HG03354 (cell line): ENCODE data around the gene COQ10B.
"Not testable (repeated sequence)": the region's sequence is repeated elsewhere in the genome, so short reads cannot be mapped to it uniquely, and the experiment has no call there.

Experiments
- ATAC-seq: cut with Tn5 transposase; IDR thresholded peaks from one replicate; pipeline ENCODE4 v1.9.1; 2021; ENCODE audit warnings: mild to moderate bottlenecking; ENCODE audit not compliant: unreplicated experiment, poor library complexity, severe bottlenecking

The COQ10B gene

DNA sequence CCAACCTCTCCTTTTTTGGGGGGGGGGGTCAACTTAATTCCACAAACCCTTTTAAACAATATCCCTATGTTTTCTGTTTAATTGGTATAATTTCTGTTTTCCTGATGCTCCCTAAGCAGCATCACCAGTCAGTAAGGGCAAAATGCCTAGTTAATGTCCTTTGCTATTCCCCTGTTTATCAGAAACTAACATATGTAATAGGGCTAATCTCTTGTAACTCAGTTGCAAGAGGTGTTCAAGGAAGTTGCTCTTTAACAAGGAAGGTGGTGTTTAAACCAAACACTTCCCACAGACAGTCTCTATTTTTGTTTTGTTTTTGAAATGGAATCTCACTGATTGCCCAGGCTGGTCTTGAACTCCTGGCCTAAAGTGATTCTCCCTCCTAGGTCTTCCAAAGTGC is 6.5 kb upstream of the COQ10B start:
- no peak for ATAC-seq

DNA sequence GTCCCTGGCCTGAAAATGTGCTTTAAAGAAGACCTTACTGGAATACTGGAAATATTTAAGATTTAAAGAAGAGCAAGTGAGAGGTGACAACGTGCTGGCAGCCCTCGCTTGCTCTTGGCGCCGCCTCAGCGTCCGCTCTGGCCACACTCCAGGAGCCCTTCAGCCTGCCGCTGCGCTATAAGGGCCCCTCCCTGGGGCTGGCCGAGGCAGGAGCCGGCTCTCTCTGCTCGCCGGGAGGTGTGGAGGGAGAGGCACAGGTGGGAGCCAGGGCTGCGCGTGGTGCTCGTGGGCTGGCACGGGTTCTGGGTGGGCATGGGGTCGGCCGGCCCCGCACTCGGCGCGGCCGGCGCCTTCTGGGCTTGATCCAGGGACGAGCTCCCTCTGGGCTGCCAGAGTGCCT is 2.9 kb upstream of the COQ10B start:
- ATAC-seq: no peak

DNA sequence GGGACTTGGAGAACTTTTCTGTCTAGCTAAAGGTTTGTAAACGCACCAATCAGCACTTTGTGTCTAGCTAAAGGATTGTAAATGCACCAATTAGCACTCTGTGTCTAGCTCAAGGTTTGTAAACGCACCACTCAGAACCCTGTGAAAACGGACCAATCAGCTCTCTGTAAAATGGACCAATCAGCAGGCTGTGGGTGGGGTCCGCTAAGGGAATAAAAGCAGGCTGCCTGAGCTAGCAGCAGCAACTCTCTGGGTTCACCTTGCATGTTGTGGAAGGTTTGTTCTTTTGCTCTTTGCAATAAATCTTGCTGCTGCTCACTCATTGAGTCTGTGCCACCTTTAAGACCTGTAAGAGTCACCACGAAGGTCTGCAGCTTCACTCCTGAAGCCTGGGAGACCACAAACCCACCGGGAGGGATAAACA is 2.4 kb upstream of the COQ10B start:
- not testable (repeated sequence) for ATAC-seq

DNA sequence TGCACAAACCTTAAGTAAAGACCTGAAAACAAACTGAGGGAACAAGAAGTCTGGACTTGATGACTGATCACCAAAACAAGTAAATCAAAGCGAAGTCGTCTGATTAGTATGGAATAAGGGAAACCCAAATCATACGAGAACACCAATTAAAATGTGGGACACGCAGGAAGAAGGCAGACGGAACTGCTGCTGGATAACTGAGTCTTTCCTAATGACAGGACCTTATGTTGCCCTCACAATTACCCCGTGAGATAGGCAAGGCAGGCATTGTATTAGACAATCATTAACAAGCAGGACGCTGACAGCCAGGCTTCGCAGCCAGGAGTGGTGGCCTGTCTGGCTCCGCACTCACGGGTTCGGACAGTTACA is 614 bp upstream of the COQ10B start:
- ATAC-seq: no peak

DNA sequence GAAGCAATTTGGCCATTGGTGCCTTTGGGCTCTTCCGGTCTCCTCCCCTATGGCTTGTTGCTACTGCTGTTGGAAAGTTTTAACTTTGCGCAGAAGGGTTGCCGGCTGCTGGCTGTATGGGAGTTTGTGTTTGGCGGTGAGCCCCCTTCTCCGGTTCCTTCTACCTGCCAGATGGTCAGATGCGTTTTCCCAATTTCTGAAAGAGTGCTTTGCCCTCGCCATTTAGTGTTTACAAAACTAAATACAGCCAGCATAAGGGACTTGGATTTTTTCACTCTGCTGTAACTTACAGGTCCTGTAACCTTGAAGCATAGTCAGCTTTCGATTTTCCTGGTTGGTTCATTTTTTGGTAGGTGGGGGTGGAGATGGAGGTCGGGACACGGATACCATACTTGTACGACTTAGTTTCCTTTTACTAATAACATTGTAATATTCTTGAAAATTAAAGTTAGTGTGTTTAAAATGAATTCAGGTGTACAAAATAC is 604 bp downstream of the COQ10B start:
- ATAC-seq: peak; percentile 41

DNA sequence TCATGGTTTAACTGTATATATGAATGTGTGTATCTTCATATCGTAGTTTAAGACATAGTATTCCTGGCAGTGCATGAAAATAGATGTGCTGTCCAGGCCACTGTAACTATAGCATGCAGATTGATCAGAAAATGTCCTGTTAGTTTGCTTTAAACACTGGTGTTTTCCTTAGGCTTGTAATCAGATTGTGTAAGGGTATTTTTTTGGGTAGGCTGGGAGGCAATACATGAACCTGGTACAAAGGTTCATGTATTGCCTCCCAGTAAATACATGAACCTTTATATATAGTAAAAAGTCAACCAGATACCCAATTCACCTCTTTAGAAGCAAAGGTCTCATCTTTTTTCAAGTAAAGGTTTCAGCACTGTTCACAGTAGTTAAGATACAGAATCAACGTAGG is 1.6 kb downstream of the COQ10B start:
- no peak for ATAC-seq

DNA sequence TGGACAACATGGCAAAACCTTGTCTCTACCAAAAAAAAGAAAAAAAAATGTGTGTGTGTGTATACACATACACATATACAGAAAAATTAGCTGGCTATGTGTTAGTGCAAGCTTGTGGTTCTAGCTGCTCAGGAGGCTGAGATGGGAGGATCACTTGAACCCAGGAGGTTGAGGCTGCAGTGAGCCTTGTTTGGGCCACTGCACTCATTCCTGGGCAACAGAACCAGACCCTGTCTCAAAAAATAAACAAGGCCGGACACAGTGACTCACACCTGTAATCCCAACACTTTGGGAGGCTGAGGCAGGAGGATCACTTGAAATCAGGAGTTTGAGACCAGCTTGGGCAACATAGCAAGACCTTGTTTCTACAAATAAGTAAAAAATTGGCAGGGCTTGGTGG is 2.1 kb downstream of the COQ10B start:
- no peak for ATAC-seq

DNA sequence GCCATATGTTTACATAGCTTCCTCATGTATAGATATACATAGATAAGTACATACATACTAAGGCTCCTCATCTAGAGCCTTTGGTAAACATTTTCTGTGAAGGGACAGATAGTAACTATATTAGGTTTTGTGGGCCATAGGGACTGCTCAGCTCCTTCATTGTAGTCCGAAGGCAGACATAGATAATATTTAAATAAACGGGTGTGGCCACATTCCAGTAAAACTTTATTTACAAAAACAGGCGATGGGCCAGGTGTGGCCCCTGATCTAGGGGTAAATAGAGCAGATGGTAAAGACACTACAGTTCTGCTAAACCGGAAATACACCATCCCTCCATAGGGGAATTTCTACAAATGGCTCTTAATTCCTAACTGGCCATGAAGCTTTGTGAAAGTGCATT is 7.3 kb downstream of the COQ10B start:
- no peak for ATAC-seq

DNA sequence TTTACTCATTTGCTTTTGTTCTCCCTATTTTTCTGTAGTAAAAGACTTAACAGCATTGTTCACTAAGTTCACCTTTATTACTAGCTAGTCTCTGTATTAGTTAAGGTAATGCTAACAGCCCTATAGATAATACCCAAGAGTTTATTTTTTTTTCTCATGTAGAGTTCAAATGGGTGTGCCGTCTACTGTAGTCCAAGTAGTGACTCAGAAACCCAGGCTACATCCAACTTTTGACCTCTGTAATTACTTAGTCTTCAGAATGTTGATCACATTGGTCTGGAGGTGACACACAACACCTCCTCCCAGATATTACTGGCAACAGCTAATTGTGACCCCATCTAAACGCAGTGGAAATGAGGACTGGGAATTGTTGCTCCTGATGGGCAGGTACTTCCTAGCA is 7.7 kb downstream of the COQ10B start:
- no peak for ATAC-seq

DNA sequence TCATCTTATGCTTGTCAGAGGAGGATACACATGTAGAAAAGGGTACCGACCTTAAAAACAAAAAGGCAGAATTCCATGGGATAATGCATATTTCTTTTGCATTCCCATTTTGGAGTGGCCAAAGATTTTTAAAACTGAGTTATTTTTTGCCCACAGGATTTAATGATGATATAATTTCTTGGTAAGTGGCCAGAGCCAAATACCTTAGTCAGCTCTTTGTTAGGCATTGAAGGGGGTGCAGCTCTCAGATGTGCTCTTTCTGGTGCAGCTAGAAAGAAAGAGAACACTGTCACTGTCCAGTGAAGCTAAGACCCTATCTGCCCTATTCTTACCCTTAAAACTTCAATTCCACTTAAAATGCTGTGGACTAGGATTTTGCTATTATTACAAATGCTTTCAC is 10.8 kb downstream of the COQ10B start:
- ATAC-seq: no peak

DNA sequence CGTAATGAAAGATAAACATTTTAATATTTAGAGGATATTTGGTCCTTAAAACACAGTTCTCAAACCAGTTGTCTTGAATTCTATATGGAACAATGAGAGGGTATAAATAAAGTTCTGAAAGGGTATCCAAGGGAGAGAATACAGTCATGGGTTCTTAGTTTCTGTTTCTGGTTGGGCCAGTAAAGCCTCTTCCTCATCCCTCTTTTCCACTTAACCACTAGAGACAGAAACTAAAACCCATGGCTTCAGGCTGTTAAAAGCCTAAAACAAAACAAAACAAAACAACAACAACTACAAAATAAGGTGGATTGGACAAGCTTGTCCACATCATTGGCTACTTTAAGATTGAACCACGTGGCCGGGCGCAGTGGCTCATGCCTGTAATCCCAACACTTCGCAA is 18.8 kb downstream of the COQ10B start:
- ATAC-seq: no peak

DNA sequence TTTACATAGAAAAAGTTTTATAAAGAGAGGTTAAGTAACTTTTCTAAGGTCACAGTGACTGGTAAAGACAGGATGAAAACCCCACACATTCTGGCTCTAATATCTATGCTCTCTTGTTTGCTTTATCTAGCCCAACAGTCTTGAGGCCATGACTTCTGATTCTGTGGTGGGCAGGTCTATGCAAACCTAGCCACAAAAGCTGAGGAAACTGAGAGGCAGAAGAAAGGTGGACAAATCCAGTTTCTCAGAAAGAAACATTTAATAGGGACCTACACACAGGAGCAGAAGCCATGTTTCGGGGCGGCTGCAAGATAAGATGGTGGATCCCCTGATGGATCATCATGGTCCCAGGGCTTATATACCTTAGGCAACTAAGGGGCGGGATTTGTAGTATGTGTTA is 24.4 kb downstream of the COQ10B start:
- no peak for ATAC-seq

DNA sequence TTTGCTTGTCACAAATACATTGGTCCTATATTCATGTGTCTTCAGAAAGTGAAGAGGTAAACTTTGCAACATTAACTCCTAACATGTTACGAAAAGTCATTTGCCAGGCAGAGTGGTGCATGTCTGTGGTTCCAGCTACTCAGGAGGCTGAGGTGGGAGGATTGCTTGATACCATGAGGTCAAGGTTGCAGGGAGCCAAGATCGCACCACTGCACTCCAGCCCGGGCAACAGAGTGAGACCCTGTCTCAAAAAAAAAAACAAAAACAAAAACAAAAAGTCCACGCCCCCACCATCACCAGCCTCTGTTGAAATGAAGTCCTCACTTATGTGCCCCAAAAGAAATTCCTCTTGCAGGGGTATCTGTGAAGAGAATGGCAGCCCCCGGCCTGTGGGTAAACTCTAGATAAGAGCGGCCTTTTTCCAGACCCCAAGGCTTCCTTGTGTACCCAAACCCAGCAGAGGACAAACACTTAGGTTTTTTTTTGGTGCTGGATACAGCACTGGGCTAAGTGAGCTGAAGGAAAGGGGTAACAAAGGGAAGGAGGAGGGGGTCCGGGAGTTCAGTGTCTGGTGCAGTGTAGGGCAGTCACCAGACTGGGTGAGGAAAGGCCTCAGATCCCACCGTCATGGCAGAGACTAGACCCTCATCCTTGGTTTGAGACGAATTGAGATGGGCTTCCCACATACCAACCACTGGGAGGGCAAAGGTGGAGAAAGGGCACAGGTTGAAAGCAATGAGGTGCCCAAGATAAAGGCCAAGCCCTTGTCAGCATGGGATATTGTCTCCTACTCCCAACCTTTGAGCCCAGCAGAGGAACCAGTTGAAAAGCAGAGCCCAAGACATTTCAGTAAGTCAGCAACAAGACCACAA is 27.0 kb downstream of the COQ10B start:
- no peak for ATAC-seq

DNA sequence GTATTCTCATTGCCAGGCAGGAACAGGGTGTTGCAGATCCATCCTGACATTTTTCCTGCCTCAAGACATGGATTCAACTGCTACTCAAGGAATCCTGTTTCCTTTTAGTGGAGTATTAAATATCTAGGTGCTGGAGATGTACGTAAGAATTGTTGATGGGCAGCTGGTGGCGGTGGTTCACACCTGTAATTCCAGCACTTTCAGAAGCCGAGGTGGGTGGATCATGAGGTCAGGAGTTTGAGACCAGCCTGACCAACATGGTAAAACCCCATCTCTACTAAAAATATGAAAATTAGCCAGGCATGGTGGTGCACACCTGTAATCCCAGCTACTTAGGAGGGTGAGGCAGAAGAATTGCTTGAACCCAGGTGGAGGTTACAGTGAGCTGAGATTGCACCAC is 30.9 kb downstream of the COQ10B start:
- ATAC-seq: not testable (repeated sequence)

DNA sequence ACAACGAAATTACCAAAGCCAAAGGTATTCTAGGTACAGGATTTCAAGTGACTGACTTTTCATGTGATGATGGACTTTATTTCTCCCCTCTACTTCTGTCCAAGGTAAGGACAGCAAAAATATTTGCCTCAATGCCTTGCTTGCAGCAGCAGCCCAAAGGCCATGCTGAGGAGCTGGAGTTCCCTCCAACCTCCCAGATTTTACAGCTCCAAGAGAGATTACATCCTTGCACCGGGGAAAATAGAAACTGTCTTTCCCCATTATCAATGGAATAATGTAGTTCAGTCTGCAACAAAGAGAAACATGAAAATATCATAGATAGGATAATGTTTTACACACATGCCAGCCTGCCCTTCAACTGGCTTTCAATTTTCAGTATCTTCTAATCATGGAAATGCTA is 32.8 kb downstream of the COQ10B start:
- no peak for ATAC-seq

DNA sequence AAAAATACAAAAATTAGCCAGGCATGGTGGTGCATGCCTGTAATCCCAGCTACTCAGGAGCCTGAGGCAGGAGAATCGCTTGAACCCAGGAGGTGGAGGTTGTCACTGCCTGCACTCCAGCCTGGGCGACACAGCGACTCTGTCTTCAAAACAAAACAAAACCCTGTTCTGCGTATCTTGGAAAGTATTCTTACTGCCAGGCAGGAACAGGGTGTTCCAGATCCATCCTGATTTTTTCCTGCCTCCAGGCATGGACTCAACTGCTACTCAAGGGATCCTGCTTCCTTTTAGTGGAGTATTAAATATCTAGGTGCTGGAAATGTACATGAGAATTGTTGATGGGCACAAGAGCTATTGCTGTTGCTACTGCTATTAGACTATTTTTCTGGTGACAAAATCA is 34.0 kb downstream of the COQ10B start:
- ATAC-seq: no peak

DNA sequence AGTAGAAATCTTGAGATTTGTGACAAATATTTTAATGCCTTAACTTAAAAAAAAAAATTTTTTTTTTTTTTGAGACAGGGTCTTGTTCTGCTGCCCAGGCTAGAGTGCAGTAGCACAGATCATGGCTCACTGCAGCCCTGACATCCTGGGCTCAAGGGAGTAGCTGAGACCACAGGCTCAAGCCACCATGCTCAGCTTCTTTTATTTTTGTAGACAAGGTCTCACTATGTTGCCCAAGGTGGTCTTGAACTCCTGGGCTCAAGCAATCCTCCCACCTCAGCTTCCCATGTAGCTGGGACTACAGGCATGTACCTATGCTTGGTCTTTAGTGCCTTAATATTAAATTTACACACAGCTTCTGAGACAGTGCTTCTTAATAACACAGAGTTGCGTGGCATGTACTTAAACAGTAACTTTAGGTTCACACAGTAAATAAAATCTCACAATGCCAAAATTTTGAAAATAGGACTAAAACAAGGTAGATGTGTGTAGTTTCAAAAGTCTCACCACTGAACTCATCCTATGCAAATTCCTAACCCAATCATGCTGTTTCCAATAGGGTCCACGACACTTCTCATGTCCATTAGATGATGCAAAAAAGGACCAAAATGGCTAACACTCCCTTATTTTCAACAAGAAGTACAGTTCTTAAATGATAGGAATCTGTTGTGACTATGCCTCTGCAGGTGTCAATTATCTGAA is 42.2 kb downstream of the COQ10B start:
- ATAC-seq: no peak

DNA sequence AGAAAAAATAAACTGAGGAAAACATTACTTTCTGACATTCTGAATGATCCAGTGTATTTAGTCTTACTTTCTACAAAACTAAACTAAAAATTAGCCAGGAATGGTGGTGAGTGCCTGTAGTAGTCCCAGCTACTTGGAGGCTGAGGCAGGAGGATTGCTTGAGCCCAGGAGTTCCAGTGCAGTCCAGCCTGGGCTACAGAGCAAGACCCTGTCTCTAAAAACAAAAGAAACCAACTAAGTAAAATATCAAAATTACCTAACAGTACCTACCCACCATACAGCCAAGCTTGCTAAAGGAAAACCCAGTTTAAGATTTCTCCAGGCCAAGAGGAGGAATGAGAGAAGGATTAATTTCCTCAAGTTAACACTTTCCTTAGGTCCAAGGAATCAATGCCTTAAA is 43.3 kb downstream of the COQ10B start:
- no peak for ATAC-seq

DNA sequence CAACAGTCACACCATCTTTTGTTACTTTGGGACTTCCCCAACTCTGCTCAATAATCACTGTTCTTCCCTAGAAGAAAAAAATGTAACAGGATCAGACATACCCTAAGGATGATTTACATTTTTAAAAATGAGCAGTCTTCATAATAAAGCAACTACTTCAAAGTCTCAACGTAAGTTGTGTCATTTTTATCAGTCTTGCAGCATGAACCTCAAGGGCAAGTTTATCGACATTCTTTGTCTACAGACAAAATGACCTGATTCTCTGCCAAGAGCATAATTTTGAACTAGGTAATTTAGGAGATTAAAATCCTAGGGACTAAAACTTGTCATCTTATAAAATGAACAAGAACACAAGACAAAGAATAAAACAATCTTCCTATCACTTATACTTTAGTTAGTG is 44.0 kb downstream of the COQ10B start:
- no peak for ATAC-seq

DNA sequence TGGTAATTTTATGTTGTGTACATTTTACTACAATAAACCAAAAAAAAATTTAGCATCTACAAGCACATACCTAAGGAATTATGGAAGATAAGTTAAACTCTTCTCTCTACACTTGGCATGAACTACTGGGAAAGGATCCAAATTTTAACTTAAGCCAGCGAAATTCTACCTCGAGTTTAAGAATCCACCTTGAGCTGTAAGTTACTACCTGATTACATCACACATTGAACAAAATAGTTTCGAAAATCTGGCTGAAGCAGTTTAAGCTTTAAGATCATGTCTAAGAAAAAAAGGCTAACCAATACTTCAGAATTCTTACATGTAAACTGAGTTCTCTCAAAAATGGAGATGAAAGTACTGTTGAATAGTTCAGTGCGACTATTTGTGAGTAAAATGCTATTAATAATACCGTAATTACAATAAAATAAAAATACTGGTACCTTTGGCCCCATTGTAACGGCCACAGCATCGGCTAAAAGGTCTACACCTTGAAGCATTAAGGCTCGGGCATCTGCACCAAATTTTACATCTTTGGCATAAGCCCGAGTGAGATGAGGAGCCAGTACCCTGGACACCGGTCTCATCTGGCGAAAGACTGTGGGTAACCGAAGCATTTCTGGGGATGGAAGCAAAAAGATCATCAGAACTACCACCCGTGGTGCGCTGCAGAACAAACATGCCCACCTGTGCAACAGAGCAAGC is 45.0 kb downstream of the COQ10B start:
- ATAC-seq: no peak
